ENCODE measurements around the gene OR2L2.
"Not testable (repeated sequence)": the region's sequence is repeated elsewhere in the genome, so short reads cannot be mapped to it uniquely, and the experiment has no call there.

Gene OR2L2

GRCh38 chr1:248029770-248030169 is at the start of gene OR2L2:
Gene OR2L2 (plus strand): TSS chr1:248030070. CDS start chr1:248038268, 8,198 bp downstream.
- DNase-seq (ENCODE audit: low read depth in 2 of 2) = no peak

GRCh38 chr1:247992986-247993385 is 36.9 kb upstream of the OR2L2 start:
- no peak for DNase-seq (ENCODE audit: low read depth in 2 of 2)

GRCh38 chr1:247998811-247999210 is 31.1 kb upstream of the OR2L2 start:
- DNase-seq (ENCODE audit: low read depth in 2 of 2) = no peak

GRCh38 chr1:248000169-248000568 is 29.7 kb upstream of the OR2L2 start:
- no peak for DNase-seq (ENCODE audit: low read depth in 2 of 2)

GRCh38 chr1:248007778-248008177 is 22.1 kb upstream of the OR2L2 start:
- DNase-seq (ENCODE audit: low read depth in 2 of 2) = no peak

GRCh38 chr1:248009681-248010080 is 20.2 kb upstream of the OR2L2 start:
- DNase-seq (ENCODE audit: low read depth in 2 of 2) = no peak

- DNase-seq (ENCODE audit: low read depth in 2 of 2) = no peak
Measured at GRCh38 chr1:248013229-248013710, 16.6 kb upstream of the OR2L2 start, which contains the start of gene OR2L5. Gene OR2L5 (plus strand): TSS chr1:248013660. CDS start chr1:248021948, 8,288 bp downstream.

- DNase-seq (ENCODE audit: low read depth in 2 of 2) = no peak
Measured at GRCh38 chr1:248015803-248016202, 14.1 kb upstream of the OR2L2 start.

GRCh38 chr1:248045209-248045608 is 15.3 kb downstream of the OR2L2 start:
- no peak for DNase-seq (ENCODE audit: low read depth in 2 of 2)

- no peak for DNase-seq (ENCODE audit: low read depth in 2 of 2)
Measured at GRCh38 chr1:248046536-248046935, 16.7 kb downstream of the OR2L2 start, which contains the start of gene OR2L3. Gene OR2L3 (plus strand): TSS chr1:248046836. CDS start chr1:248060682, 13,846 bp downstream.

GRCh38 chr1:248047008-248047407 is 17.1 kb downstream of the OR2L2 start:
- DNase-seq (ENCODE audit: low read depth in 2 of 2) = no peak

GRCh38 chr1:248054671-248055070 is 24.8 kb downstream of the OR2L2 start:
- DNase-seq (ENCODE audit: low read depth in 2 of 2) = no peak

GRCh38 chr1:248055261-248055660 is 25.4 kb downstream of the OR2L2 start:
- no peak for DNase-seq (ENCODE audit: low read depth in 2 of 2)

GRCh38 chr1:248065071-248065470 is 35.2 kb downstream of the OR2L2 start:
- no peak for DNase-seq (ENCODE audit: low read depth in 2 of 2)

- DNase-seq (ENCODE audit: low read depth in 2 of 2) = no peak
Measured at GRCh38 chr1:248065604-248066003, 35.7 kb downstream of the OR2L2 start.

- DNase-seq (ENCODE audit: low read depth in 2 of 2) = not testable (repeated sequence)
Measured at GRCh38 chr1:248083864-248084263, 54.0 kb downstream of the OR2L2 start.
